Natural killer cell treated with Interleukin-12 subunit alpha and Interleukin-12 subunit beta and Interleukin-15 and Interleukin-18, amount 100 ng/mL, for 72 hours (primary cell): ENCODE measurements around the gene ENDOD1. TPM values are rescaled to one million over a fixed set of nuclear protein-coding genes. Genes with fewer than 3 reads are reported as not detected.
"Not testable (repeated sequence)": the region's sequence is repeated elsewhere in the genome, so short reads cannot be mapped to it uniquely, and the experiment has no call there.

Source experiments
- ATAC-seq, 2 donors: fragments of 150-1000 bp; cut with Tn5 transposase in 1 of 2; sonication (Bioruptor Pico), chemical (Tn5 transposase) in 1 of 2; 2 replicates each; pipeline ENCODE4 v1.10.0; 2021
- DNase-seq: peaks from one replicate; pipeline ENCODE4 v3.0.0; 2022; ENCODE audit warnings: low spot score
- H3K27ac Mint-ChIP-seq, 2 donors: 1 replicate in 1 of 2; 2 replicates in 1 of 2; pipeline ENCODE4 v1.8.0; 2022; ENCODE audit warnings: mixed read lengths in 2 of 2, mild to moderate bottlenecking in 1 of 2, moderate library complexity in 1 of 2
- H3K27me3 Mint-ChIP-seq, 2 donors: 1 replicate in 1 of 2; 2 replicates in 1 of 2; pipeline ENCODE4 v1.8.0; 2022; ENCODE audit warnings: mixed read lengths in 2 of 2
- H3K36me3 Mint-ChIP-seq: one replicate; pipeline ENCODE4 v1.8.0; 2022; ENCODE audit warnings: mixed read lengths
- H3K4me1 Mint-ChIP-seq, 2 donors: 1 replicate in 1 of 2; 2 replicates in 1 of 2; pipeline ENCODE4 v1.8.0; 2022; ENCODE audit warnings: low read depth in 2 of 2, mixed read lengths in 2 of 2, mild to moderate bottlenecking in 1 of 2
- H3K4me3 Mint-ChIP-seq: one replicate; pipeline ENCODE4 v1.8.0; 2022; ENCODE audit warnings: mixed read lengths
- H3K9me3 Mint-ChIP-seq: 2 replicates; pipeline ENCODE4 v1.8.0; 2022; ENCODE audit warnings: mixed read lengths
- total RNA-seq, 2 donors: library from RNA; stranded (reverse); gene quantifications; one replicate each; pipeline ENCODE4 v1.2.3, GENCODE V29; 2022

The ENDOD1 gene
- total RNA-seq, 2 donors from 2014 or later, result 8.4 to 9.3 TPM

GRCh38 chr11:95128602-95129001 lies 39.0 kb downstream of the ENDOD1 start:
- Mint-ChIP-seq H3K4me1 (peaks cover 0 to 4% of the 10 kb centered on the region in 2 donors), H3K9me3 (no peaks in the 10 kb centered on the region), H3K4me3 (no peak overlapping the region), H3K36me3 (peaks cover 6% of the 10 kb centered on the region), H3K27ac (no peak overlapping the region), H3K27me3 (no peaks in the 10 kb centered on the region)
- ATAC-seq (no peak), DNase-seq (no peak)

GRCh38 chr11:95132956-95133355 lies 43.3 kb downstream of the ENDOD1 start:
- no peak for DNase-seq
- H3K36me3 Mint-ChIP-seq, result peaks cover 6% of the 10 kb centered on the region
- H3K27ac Mint-ChIP-seq, result no peak overlapping the region
- no peaks in the 10 kb centered on the region for H3K9me3 Mint-ChIP-seq
- no peaks in the 10 kb centered on the region for H3K27me3 Mint-ChIP-seq
- H3K4me3 Mint-ChIP-seq, result no peak overlapping the region
- no peak for ATAC-seq
- no peaks in the 10 kb centered on the region for H3K4me1 Mint-ChIP-seq

- Mint-ChIP-seq H3K27ac (no peak overlapping the region), H3K27me3 (no peaks in the 10 kb centered on the region), H3K36me3 (peaks cover 3% of the 10 kb centered on the region), H3K9me3 (no peaks in the 10 kb centered on the region), H3K4me1 (no peaks in the 10 kb centered on the region), H3K4me3 (no peak overlapping the region)
- DNase-seq, result no peak
- ATAC-seq, result no peak
Observed at GRCh38 chr11:95134491-95134890, 44.8 kb downstream of the ENDOD1 start.

GRCh38 chr11:95135155-95135554 lies 45.5 kb downstream of the ENDOD1 start:
- no peaks in the 10 kb centered on the region for H3K36me3 Mint-ChIP-seq
- no peak overlapping the region for H3K27ac Mint-ChIP-seq
- no peak for ATAC-seq
- no peaks in the 10 kb centered on the region for H3K9me3 Mint-ChIP-seq
- H3K27me3 Mint-ChIP-seq, result no peaks in the 10 kb centered on the region
- DNase-seq, result no peak
- no peaks in the 10 kb centered on the region for H3K4me1 Mint-ChIP-seq
- no peak overlapping the region for H3K4me3 Mint-ChIP-seq

GRCh38 chr11:95135880-95136279 lies 46.2 kb downstream of the ENDOD1 start:
- DNase-seq, result no peak
- no peaks in the 10 kb centered on the region for H3K4me1 Mint-ChIP-seq
- no peak overlapping the region for H3K4me3 Mint-ChIP-seq
- no peaks in the 10 kb centered on the region for H3K9me3 Mint-ChIP-seq
- no peak for ATAC-seq
- H3K27ac Mint-ChIP-seq, result no peak overlapping the region
- H3K27me3 Mint-ChIP-seq, result no peaks in the 10 kb centered on the region
- no peaks in the 10 kb centered on the region for H3K36me3 Mint-ChIP-seq

GRCh38 chr11:95136747-95137146 lies 47.1 kb downstream of the ENDOD1 start:
- not testable (repeated sequence) for H3K4me3 Mint-ChIP-seq, ATAC-seq, H3K36me3 Mint-ChIP-seq, H3K4me1 Mint-ChIP-seq, DNase-seq, H3K27ac Mint-ChIP-seq, H3K9me3 Mint-ChIP-seq, H3K27me3 Mint-ChIP-seq

GRCh38 chr11:95137299-95137698 lies 47.7 kb downstream of the ENDOD1 start:
- Mint-ChIP-seq H3K4me3 (no peak overlapping the region), H3K27me3 (peaks cover 0 to 2% of the 10 kb centered on the region in 2 donors), H3K9me3 (no peaks in the 10 kb centered on the region), H3K4me1 (no peaks in the 10 kb centered on the region), H3K36me3 (no peaks in the 10 kb centered on the region), H3K27ac (no peak overlapping the region)
- no peak for ATAC-seq
- DNase-seq, result no peak

GRCh38 chr11:95138448-95138847 lies 48.8 kb downstream of the ENDOD1 start:
- H3K27me3 Mint-ChIP-seq, result peaks cover 0 to 3% of the 10 kb centered on the region in 2 donors
- H3K4me3 Mint-ChIP-seq, result no peak overlapping the region
- DNase-seq, result no peak
- H3K27ac Mint-ChIP-seq, result no peak overlapping the region
- no peaks in the 10 kb centered on the region for H3K36me3 Mint-ChIP-seq
- H3K4me1 Mint-ChIP-seq, result no peaks in the 10 kb centered on the region
- no peaks in the 10 kb centered on the region for H3K9me3 Mint-ChIP-seq
- ATAC-seq, result no peak

GRCh38 chr11:95140397-95141033 lies 50.9 kb downstream of the ENDOD1 start:
- DNase-seq (no peak), ATAC-seq (no peak)
- H3K9me3 Mint-ChIP-seq, result no peaks in the 10 kb centered on the region
- no peak overlapping the region for H3K4me3 Mint-ChIP-seq
- no peaks in the 10 kb centered on the region for H3K36me3 Mint-ChIP-seq
- H3K4me1 Mint-ChIP-seq, result no peaks in the 10 kb centered on the region
- no peak overlapping the region for H3K27ac Mint-ChIP-seq
- peaks cover 18 to 19% of the 10 kb centered on the region in 2 donors for H3K27me3 Mint-ChIP-seq

- Mint-ChIP-seq H3K36me3 (no peaks in the 10 kb centered on the region), H3K4me1 (no peaks in the 10 kb centered on the region), H3K9me3 (no peaks in the 10 kb centered on the region), H3K27me3 (peaks cover 27 to 32% of the 10 kb centered on the region in 2 donors), H3K27ac (no peak overlapping the region), H3K4me3 (no peak overlapping the region)
- no peak for DNase-seq
- ATAC-seq, result no peak
Observed at GRCh38 chr11:95142431-95142830, 52.8 kb downstream of the ENDOD1 start.

GRCh38 chr11:95143106-95143681 lies 53.5 kb downstream of the ENDOD1 start:
- ATAC-seq (no peak), DNase-seq (no peak)
- Mint-ChIP-seq H3K36me3 (no peaks in the 10 kb centered on the region), H3K4me3 (no peak overlapping the region), H3K4me1 (no peaks in the 10 kb centered on the region), H3K27me3 (peaks cover 29 to 33% of the 10 kb centered on the region in 2 donors), H3K9me3 (no peaks in the 10 kb centered on the region), H3K27ac (no peak overlapping the region)

GRCh38 chr11:95144313-95145235 lies 54.9 kb downstream of the ENDOD1 start:
- ATAC-seq, result peak in 1 of 2 donors; percentile 52
- H3K36me3 Mint-ChIP-seq, result no peaks in the 10 kb centered on the region
- no peak overlapping the region for H3K27ac Mint-ChIP-seq
- no peak for DNase-seq
- H3K4me3 Mint-ChIP-seq, result no peak overlapping the region
- no peaks in the 10 kb centered on the region for H3K4me1 Mint-ChIP-seq
- H3K27me3 Mint-ChIP-seq, result peaks cover 32 to 33% of the 10 kb centered on the region in 2 donors
- H3K9me3 Mint-ChIP-seq, result no peaks in the 10 kb centered on the region

- Mint-ChIP-seq H3K36me3 (no peaks in the 10 kb centered on the region), H3K4me1 (no peaks in the 10 kb centered on the region), H3K27ac (no peak overlapping the region), H3K27me3 (peaks cover 32 to 33% of the 10 kb centered on the region in 2 donors), H3K9me3 (no peaks in the 10 kb centered on the region), H3K4me3 (no peak overlapping the region)
- ATAC-seq (no peak), DNase-seq (no peak)
Observed at GRCh38 chr11:95145430-95146060, 55.9 kb downstream of the ENDOD1 start.
